PC-9 (cell line): Measurements from ENCODE around the gene BPIFB2. TPM values are rescaled to one million over a fixed set of nuclear protein-coding genes. Genes with fewer than 3 reads are reported as not detected.

ENCODE experiments used
- BruUV-seq: library from RNA; stranded (reverse); fragments of 400-500 nt; replicated peaks from 2 replicates; lab custom pipeline; 2021; lab: Mats Ljungman, UMichigan
- CTCF ChIA-PET: fragments of 300-600 bp; sonication (Branson Sonifier 250); formaldehyde crosslinking; loops from one replicate; lab custom pipeline; 2022; ENCODE audit warnings: antibody characterized with exemption; lab: Charles Lee
- POLR2A ChIA-PET: fragments of 300-600 bp; sonication (Branson Sonifier 250); formaldehyde crosslinking; loops from one replicate; lab custom pipeline; 2022; ENCODE audit warnings: antibody characterized with exemption; ENCODE audit not compliant: unreplicated experiment; lab: Charles Lee
- DNase-seq, 2 experiments: peaks; one replicate each; pipeline versions ENCODE4 v3.0.0 to v3.0.0-alpha.2; 2015 to 2022; ENCODE audit warnings: mixed read lengths in 1 of 2
- H2AFZ ChIP-seq: fragments of 200-600 bp; sonication (generic); 2 replicates; pipeline ENCODE4 v1.8.1; 2017; ENCODE audit warnings: antibody characterized with exemption
- H3F3A ChIP-seq: fragments of 200-600 bp; sonication (generic); 2 replicates; pipeline ENCODE4 v1.8.1; 2017; ENCODE audit warnings: antibody characterized with exemption, mild to moderate bottlenecking, low read depth; ENCODE audit not compliant: insufficient read depth
- H3K27ac ChIP-seq: fragments of 200-600 bp; sonication (generic); 2 replicates; pipeline ENCODE4 v1.6.1; 2016; ENCODE audit warnings: mixed run types
- H3K27me3 ChIP-seq: fragments of 200-600 bp; sonication (generic); 2 replicates; pipeline ENCODE4 v1.6.1; 2016; ENCODE audit warnings: low read depth, mixed run types; ENCODE audit not compliant: insufficient read depth
- H3K36me3 ChIP-seq: fragments of 200-600 bp; sonication (generic); 2 replicates; pipeline ENCODE4 v1.6.1; 2016; ENCODE audit warnings: low read depth, mixed run types
- H3K4me1 ChIP-seq: fragments of 200-600 bp; sonication (generic); replicated peaks from 2 replicates; pipeline ENCODE4 v1.6.1; 2016; ENCODE audit warnings: mixed run types; ENCODE audit not compliant: insufficient read depth
- H3K4me2 ChIP-seq: fragments of 200-600 bp; sonication (generic); 2 replicates; pipeline ENCODE4 v1.6.1; 2017; ENCODE audit warnings: mixed run types
- H3K4me3 ChIP-seq: fragments of 200-600 bp; sonication (generic); 2 replicates; pipeline ENCODE4 v1.6.1; 2016; ENCODE audit warnings: mixed run types
- H3K79me2 ChIP-seq: fragments of 200-600 bp; sonication (generic); 2 replicates; pipeline ENCODE4 v1.6.1; 2017; ENCODE audit warnings: low read depth, mixed run types
- H3K9me2 ChIP-seq: fragments of 200-600 bp; sonication (generic); 2 replicates; pipeline ENCODE4 v1.8.1; 2017; ENCODE audit warnings: mild to moderate bottlenecking; ENCODE audit not compliant: insufficient read depth
- H3K9me3 ChIP-seq: fragments of 200-600 bp; sonication (generic); 2 replicates; pipeline ENCODE4 v1.8.1; 2016; ENCODE audit warnings: low read depth; ENCODE audit not compliant: insufficient read depth
- H4K20me1 ChIP-seq: fragments of 200-600 bp; sonication (generic); 2 replicates; pipeline ENCODE4 v1.8.1; 2017; ENCODE audit not compliant: insufficient read depth
- CTCF ChIP-seq: fragments of 200-600 bp; sonication (generic); conservative IDR thresholded peaks from 2 replicates; pipeline ENCODE4 v1.6.1; 2017; ENCODE audit warnings: mixed run types, antibody characterized with exemption, mild to moderate bottlenecking, moderate library complexity
- EZH2 ChIP-seq: fragments of 200-600 bp; sonication (generic); IDR thresholded peaks from 2 replicates; pipeline ENCODE4 v1.8.0; 2017; ENCODE audit warnings: antibody characterized with exemption, low read depth
- intact Hi-C: fragments of 100-400 bp; cut with micrococcal nuclease; formaldehyde crosslinking; loops from one replicate; pipeline ENCODE4 v1.10.0; 2022; ENCODE audit not compliant: unreplicated experiment
- total RNA-seq: library from RNA; stranded (reverse); gene quantifications from 2 replicates; pipeline ENCODE4 v1.2.3, GENCODE V29; 2021

Gene BPIFB2
- total RNA-seq, 1 experiment from 2014 or later: not detected

GRCh38 chr20:33004141-33004751 lies 3.3 kb upstream of the BPIFB2 start, which contains the start of gene SUN5:
Gene SUN5 (minus strand): TSS chr20:33004433. CDS start chr20:33004340, 93 bp downstream.
- no peak within 1 kb of the TSS for H2AFZ ChIP-seq
- no peaks in the 10 kb centered on the region for H3K4me1 ChIP-seq
- no peaks in the 10 kb centered on the region for H3F3A ChIP-seq
- H3K27me3 ChIP-seq: peaks cover 89% of the 10 kb centered on the region
- no TSS peak for BruUV-seq
- H3K36me3 ChIP-seq: no peaks in the 10 kb centered on the region
- H3K79me2 ChIP-seq: no peaks in the 10 kb centered on the region
- DNase-seq: no peak
- H3K9me3 ChIP-seq: peaks cover 6% of the 10 kb centered on the region; the same call in 1 of the 2 replicates
- H3K9me2 ChIP-seq: no peaks in the 10 kb centered on the region
- TF ChIP-seq EZH2 (no peak), CTCF (no peak)
- H3K4me2 ChIP-seq: no peak within 1 kb of the TSS
- H3K4me3 ChIP-seq: no peak within 1 kb of the TSS
- POLR2A ChIA-PET: no interaction called here
- intact Hi-C loops: no loop called here
- CTCF ChIA-PET: no interaction called here
- no peak within 1 kb of the TSS for H3K27ac ChIP-seq
- H4K20me1 ChIP-seq: no peaks in the 10 kb centered on the region

GRCh38 chr20:33005132-33005566 lies 2.4 kb upstream of the BPIFB2 start:
- no peak overlapping the region for H3K4me2 ChIP-seq
- H3K9me3 ChIP-seq: peaks cover 6% of the 10 kb centered on the region; the same call in 1 of the 2 replicates
- no peak overlapping the region for H3K4me3 ChIP-seq
- intact Hi-C loops: no loop called here
- H3K9me2 ChIP-seq: no peaks in the 10 kb centered on the region
- ChIA-PET POLR2A (no interaction called here), CTCF (no interaction called here)
- no peaks in the 10 kb centered on the region for H4K20me1 ChIP-seq
- H3K27ac ChIP-seq: no peak overlapping the region
- H3F3A ChIP-seq: no peaks in the 10 kb centered on the region
- no TSS peak for BruUV-seq
- no peak overlapping the region for H2AFZ ChIP-seq
- H3K27me3 ChIP-seq: peaks cover 86% of the 10 kb centered on the region
- DNase-seq: no peak
- H3K4me1 ChIP-seq: no peaks in the 10 kb centered on the region
- peak; percentile 67 for TF ChIP-seq CTCF
- no peak for TF ChIP-seq EZH2
- H3K79me2 ChIP-seq: no peaks in the 10 kb centered on the region
- H3K36me3 ChIP-seq: no peaks in the 10 kb centered on the region

GRCh38 chr20:33005908-33006775 lies 1.4 kb upstream of the BPIFB2 start:
- H2AFZ ChIP-seq: no peak overlapping the region
- no peaks in the 10 kb centered on the region for H3K9me2 ChIP-seq
- peaks cover 6% of the 10 kb centered on the region; the same call in 1 of the 2 replicates for H3K9me3 ChIP-seq
- BruUV-seq: no TSS peak
- H3K79me2 ChIP-seq: no peaks in the 10 kb centered on the region
- no peak for DNase-seq
- H4K20me1 ChIP-seq: no peaks in the 10 kb centered on the region
- H3K27ac ChIP-seq: no peak overlapping the region
- CTCF ChIA-PET: no interaction called here
- H3F3A ChIP-seq: no peaks in the 10 kb centered on the region
- intact Hi-C loops: no loop called here
- no peaks in the 10 kb centered on the region for H3K4me1 ChIP-seq
- H3K27me3 ChIP-seq: peaks cover 86% of the 10 kb centered on the region
- POLR2A ChIA-PET: no interaction called here
- no peak overlapping the region for H3K4me2 ChIP-seq
- no peak overlapping the region for H3K4me3 ChIP-seq
- H3K36me3 ChIP-seq: no peaks in the 10 kb centered on the region
- TF ChIP-seq EZH2: no peak
- TF ChIP-seq CTCF: no peak
